K562 (cell line): ENCODE results near the gene ZNF487. TPM values are rescaled to one million over a fixed set of nuclear protein-coding genes. Genes with fewer than 3 reads are reported as not detected.

Source experiments
- FOXA3 ChIP-seq, 2 experiments: fragments of 450-650 bp in 1 of 2; sonication (generic) in 1 of 2; formaldehyde crosslinking; IDR thresholded peaks in 1 of 2; conservative IDR thresholded peaks in 1 of 2; 2 replicates each; pipeline versions ENCODE4 v1.4.0 to v1.8.0; 2020 to 2022; ENCODE audit warnings: mild to moderate bottlenecking in 2 of 2, missing genetic modification reagents in 1 of 2
- FOXK2 ChIP-seq, 2 experiments: fragments of 450-650 bp; IDR thresholded peaks in 1 of 2; conservative IDR thresholded peaks in 1 of 2; 2 replicates each; pipeline ENCODE4 v1.6.1; 2016; ENCODE audit warnings: low read depth in 2 of 2, mild to moderate bottlenecking in 1 of 2
- GABPA ChIP-seq: fragments of 200-800 bp; sonication (Bioruptor generic); conservative IDR thresholded peaks from 2 replicates; pipeline ENCODE4 v1.6.1; 2016; ENCODE audit warnings: low read depth, missing genetic modification characterization, missing compliant biosample characterization
- GATAD2A ChIP-seq: fragments of 450-650 bp; IDR thresholded peaks from 2 replicates; pipeline ENCODE4 v1.6.1; 2017
- GTF2E2 ChIP-seq: fragments of 200-800 bp; sonication (Bioruptor generic); IDR thresholded peaks from 2 replicates; pipeline ENCODE4 v1.6.1; 2016; ENCODE audit warnings: missing genetic modification characterization, missing compliant biosample characterization
- HDAC1 ChIP-seq, 2 experiments: fragments of 450-650 bp; IDR thresholded peaks; 2 replicates each; pipeline ENCODE4 v1.6.1; 2016 to 2017; ENCODE audit warnings: inconsistent platforms in 1 of 2, mild to moderate bottlenecking in 1 of 2, moderate library complexity in 1 of 2
- HNRNPK ChIP-seq: fragments of 200-400 bp; formaldehyde crosslinking; IDR thresholded peaks from one replicate; pipeline ENCODE4 v1.6.1; 2018; ENCODE audit warnings: mild to moderate bottlenecking, low read depth, low read length; ENCODE audit not compliant: poor library complexity, severe bottlenecking
- MAZ ChIP-seq, 2 experiments: fragments of 450-650 bp in 1 of 2; sonication (generic) in 1 of 2; formaldehyde crosslinking; IDR thresholded peaks in 1 of 2; conservative IDR thresholded peaks in 1 of 2; 2 replicates each; pipeline versions ENCODE4 v1.4.0 to v1.5.0; 2020; ENCODE audit warnings: mild to moderate bottlenecking in 1 of 2, missing genetic modification reagents in 1 of 2
- NCOA2 ChIP-seq, 2 experiments: fragments of 450-650 bp; IDR thresholded peaks; 2 replicates each; pipeline ENCODE4 v1.6.1; 2018; ENCODE audit warnings: mild to moderate bottlenecking in 2 of 2, moderate library complexity in 1 of 2; ENCODE audit not compliant: partially characterized antibody in 2 of 2
- SPI1 ChIP-seq: IDR thresholded peaks from 2 replicates; pipeline ENCODE4 v1.6.1; 2011; ENCODE audit warnings: low read depth, low read length, control low read depth, borderline replicate concordance
- ZNF354B ChIP-seq: fragments of 250-450 bp; sonication (Bioruptor Pico); IDR thresholded peaks from 2 replicates; pipeline ENCODE4 v1.4.0; 2020
- ZSCAN32 ChIP-seq: fragments of 450-650 bp; formaldehyde crosslinking; IDR thresholded peaks from 2 replicates; pipeline ENCODE4 v1.4.0; 2020; ENCODE audit warnings: mild to moderate bottlenecking, moderate library complexity
- polyA plus RNA-seq, 8 experiments: library from polyadenylated mRNA; depleted of rRNA in 4 of 8; stranded (reverse) in 5 of 8; unstranded in 3 of 8; fragments of >200 nt; fragmentation: Nextera tagmentation in 2 of 8; fragmentation: Illumina TruSeq in 1 of 8; extraction: Ambion mirVana in 2 of 8; extraction: Trizol in 1 of 8; gene quantifications; 2 replicates each; pipeline versions ENCODE4 v1.2.1 to v1.2.3, GENCODE V29; 2011 to 2014; ENCODE audit warnings: inconsistent platforms in 1 of 8, missing spikeins in 1 of 8
- total RNA-seq, 7 experiments: library from RNA; depleted of rRNA in 6 of 7; stranded (reverse); fragments of >200 nt in 6 of 7; fragmentation: Illumina TruSeq in 2 of 7; extraction: Trizol in 2 of 7; gene quantifications; 2 replicates each; pipeline versions ENCODE4 v1.2.1 to v1.2.3, GENCODE V29; 2011 to 2021; ENCODE audit warnings: low replicate concordance in 1 of 7
- TF ChIP-seq, protein P1 (sequence below): IDR thresholded peaks from 2 replicates; pipeline ENCODE4 v1.6.1; 2016; ENCODE audit warnings: missing genetic modification characterization, missing compliant biosample characterization
- TF ChIP-seq, protein P2 (sequence below): fragments of 450-650 bp; IDR thresholded peaks from 2 replicates; pipeline ENCODE4 v1.6.1; 2018; ENCODE audit not compliant: partially characterized antibody

The ZNF487 gene
- total and polyA plus RNA-seq, 9 of the 15 experiments (the other 6 are each of a cell fraction or from before 2014, with no cell fraction given) = 1.9 to 6.5 (median 4.2) TPM

DNA sequence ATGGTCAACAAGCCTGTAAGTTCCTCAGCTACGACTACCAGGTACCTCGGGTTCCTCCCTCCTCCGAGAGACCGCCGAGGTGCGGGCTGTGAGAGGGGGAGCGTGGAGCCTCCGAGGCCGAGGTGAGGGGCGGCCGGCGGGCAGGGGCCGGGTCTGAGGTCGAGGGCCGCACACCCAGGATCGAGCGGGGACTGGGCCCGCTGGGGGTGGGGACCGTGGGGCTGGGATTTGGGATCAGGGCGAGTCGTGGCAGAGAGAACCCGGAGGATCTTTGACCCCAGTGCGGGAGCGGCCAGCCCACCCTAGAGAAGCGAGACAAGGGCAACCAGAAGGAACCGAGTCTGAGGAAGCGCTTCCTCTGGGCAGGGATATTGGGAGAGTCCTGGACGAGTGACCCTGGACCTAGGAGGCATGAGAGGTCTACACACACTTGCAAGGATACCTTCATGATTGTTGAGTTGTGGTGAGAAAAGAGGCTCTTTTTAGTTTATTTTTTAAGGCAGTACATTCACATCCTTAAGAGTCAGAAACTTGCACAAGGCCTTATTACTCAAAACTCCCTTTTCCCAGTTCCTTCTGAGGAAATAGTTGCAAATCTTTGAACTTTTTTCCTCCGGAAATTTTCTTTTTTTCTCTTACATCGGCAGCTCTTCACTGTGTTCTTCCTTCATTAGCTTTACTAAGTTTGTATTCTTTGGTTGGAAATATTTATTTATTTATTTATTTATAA is 395 bp downstream of the ZNF487 start (continued):
- 0 out of 2 replicates have a peak, but pooled peaks have one; percentile 5 for TF ChIP-seq ZSCAN32
- 0 out of 4 replicates have a peak, but pooled peaks of 1 of the 2 experiments have one; percentile 67 for TF ChIP-seq MAZ (CRISPR knock-in tag; conservative IDR thresholded peaks at IDR 0.05 in 1 of 2, IDR thresholded peaks at IDR 0.05 in 1 of 2)
- TF ChIP-seq GATAD2A = no peak; the same call in 1 of the 2 replicates
- TF ChIP-seq GTF2E2 (tag) = peak; percentile 22
- 0 out of 4 replicates have a peak, but pooled peaks of 1 of the 2 experiments have one; percentile 52 for TF ChIP-seq HDAC1 (IDR thresholded peaks at IDR 0.05)
- peak in 1 of 2 experiments; percentile 72; a peak in 2 of 4 replicates for TF ChIP-seq FOXK2 (conservative IDR thresholded peaks at IDR 0.05 in 1 of 2, IDR thresholded peaks at IDR 0.05 in 1 of 2; ENCODE audit: low read depth in 2 of 2)
- TF ChIP-seq, protein P1, sequence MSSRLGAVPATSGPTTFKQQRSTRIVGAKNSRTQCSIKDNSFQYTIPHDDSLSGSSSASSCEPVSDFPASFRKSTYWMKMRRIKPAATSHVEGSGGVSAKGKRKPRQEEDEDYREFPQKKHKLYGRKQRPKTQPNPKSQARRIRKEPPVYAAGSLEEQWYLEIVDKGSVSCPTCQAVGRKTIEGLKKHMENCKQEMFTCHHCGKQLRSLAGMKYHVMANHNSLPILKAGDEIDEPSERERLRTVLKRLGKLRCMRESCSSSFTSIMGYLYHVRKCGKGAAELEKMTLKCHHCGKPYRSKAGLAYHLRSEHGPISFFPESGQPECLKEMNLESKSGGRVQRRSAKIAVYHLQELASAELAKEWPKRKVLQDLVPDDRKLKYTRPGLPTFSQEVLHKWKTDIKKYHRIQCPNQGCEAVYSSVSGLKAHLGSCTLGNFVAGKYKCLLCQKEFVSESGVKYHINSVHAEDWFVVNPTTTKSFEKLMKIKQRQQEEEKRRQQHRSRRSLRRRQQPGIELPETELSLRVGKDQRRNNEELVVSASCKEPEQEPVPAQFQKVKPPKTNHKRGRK (tag) = 0 out of 2 replicates have a peak, but pooled peaks have one; percentile 21
- no peak for TF ChIP-seq HNRNPK
- TF ChIP-seq NCOA2 (IDR thresholded peaks at IDR 0.05; ENCODE audit: partially characterized antibody in 2 of 2) = no peak
- TF ChIP-seq GABPA (tag) = peak; percentile 35; the same call in 1 of the 2 replicates
- TF ChIP-seq FOXA3 (CRISPR knock-in tag; conservative IDR thresholded peaks at IDR 0.05 in 1 of 2, IDR thresholded peaks at IDR 0.05 in 1 of 2) = peak; percentile 60 to 92
- TF ChIP-seq, protein P2, sequence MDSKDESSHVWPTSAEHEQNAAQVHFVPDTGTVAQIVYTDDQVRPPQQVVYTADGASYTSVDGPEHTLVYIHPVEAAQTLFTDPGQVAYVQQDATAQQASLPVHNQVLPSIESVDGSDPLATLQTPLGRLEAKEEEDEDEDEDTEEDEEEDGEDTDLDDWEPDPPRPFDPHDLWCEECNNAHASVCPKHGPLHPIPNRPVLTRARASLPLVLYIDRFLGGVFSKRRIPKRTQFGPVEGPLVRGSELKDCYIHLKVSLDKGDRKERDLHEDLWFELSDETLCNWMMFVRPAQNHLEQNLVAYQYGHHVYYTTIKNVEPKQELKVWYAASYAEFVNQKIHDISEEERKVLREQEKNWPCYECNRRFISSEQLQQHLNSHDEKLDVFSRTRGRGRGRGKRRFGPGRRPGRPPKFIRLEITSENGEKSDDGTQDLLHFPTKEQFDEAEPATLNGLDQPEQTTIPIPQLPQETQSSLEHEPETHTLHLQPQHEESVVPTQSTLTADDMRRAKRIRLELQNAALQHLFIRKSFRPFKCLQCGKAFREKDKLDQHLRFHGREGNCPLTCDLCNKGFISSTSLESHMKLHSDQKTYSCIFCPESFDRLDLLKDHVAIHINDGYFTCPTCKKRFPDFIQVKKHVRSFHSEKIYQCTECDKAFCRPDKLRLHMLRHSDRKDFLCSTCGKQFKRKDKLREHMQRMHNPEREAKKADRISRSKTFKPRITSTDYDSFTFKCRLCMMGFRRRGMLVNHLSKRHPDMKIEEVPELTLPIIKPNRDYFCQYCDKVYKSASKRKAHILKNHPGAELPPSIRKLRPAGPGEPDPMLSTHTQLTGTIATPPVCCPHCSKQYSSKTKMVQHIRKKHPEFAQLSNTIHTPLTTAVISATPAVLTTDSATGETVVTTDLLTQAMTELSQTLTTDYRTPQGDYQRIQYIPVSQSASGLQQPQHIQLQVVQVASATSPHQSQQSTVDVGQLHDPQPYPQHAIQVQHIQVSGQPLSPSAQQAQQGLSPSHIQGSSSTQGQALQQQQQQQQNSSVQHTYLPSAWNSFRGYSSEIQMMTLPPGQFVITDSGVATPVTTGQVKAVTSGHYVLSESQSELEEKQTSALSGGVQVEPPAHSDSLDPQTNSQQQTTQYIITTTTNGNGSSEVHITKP = peak; percentile 3
- TF ChIP-seq SPI1 = 0 out of 2 replicates have a peak, but pooled peaks have one; percentile 50
- no peak for TF ChIP-seq ZNF354B (CRISPR knock-in tag)
- TF ChIP-seq, all 486 proteins: peak for 14
